NCI-H82 treated with DMSO at 0.1 percent for 48 hours (cell line): ENCODE results near the gene TOM1.

Experiments
- DNase-seq: peaks from one replicate; lab custom pipeline; 2025; ENCODE audit not compliant: unreplicated experiment; lab: John Stamatoyannopoulos, UW

TOM1 gene

GRCh38 chr22:35367331-35367886, 67.7 kb downstream of the TOM1 start:
- peak; percentile 96 for DNase-seq

GRCh38 chr22:35368386-35368785, 68.7 kb downstream of the TOM1 start:
- DNase-seq, result no peak

GRCh38 chr22:35369996-35370395, 70.3 kb downstream of the TOM1 start:
- peak; percentile 69 for DNase-seq

- no peak for DNase-seq
These were observed 74.1 kb downstream of the TOM1 start for GRCh38 chr22:35373781-35374180.

- DNase-seq, result no peak
These were observed 75.3 kb downstream of the TOM1 start for GRCh38 chr22:35375031-35375430.

- no peak for DNase-seq
These were observed 75.8 kb downstream of the TOM1 start for GRCh38 chr22:35375526-35375925.

GRCh38 chr22:35376728-35377472, 77.2 kb downstream of the TOM1 start:
- DNase-seq, result peak; percentile 39

- DNase-seq, result no peak
These were observed 78.0 kb downstream of the TOM1 start for GRCh38 chr22:35377735-35378134.

- no peak for DNase-seq
These were observed 78.9 kb downstream of the TOM1 start for GRCh38 chr22:35378621-35379020.

- DNase-seq, result no peak
These were observed 79.7 kb downstream of the TOM1 start for GRCh38 chr22:35379146-35379993.

GRCh38 chr22:35380013-35380412, 80.3 kb downstream of the TOM1 start:
- DNase-seq, result no peak

GRCh38 chr22:35380537-35381423, 81.1 kb downstream of the TOM1 start, which contains the start of gene HMOX1:
HMOX1 (plus strand) TSS chr22:35381096; CDS start chr22:35381174, 78 bp downstream.
- DNase-seq, result no peak

GRCh38 chr22:35381424-35382009, 81.8 kb downstream of the TOM1 start:
- DNase-seq, result no peak

- no peak for DNase-seq
These were observed 84.0 kb downstream of the TOM1 start for GRCh38 chr22:35383679-35384071.

- no peak for DNase-seq
These were observed 84.8 kb downstream of the TOM1 start for GRCh38 chr22:35384527-35384926.

- no peak for DNase-seq
These were observed 85.4 kb downstream of the TOM1 start for GRCh38 chr22:35384975-35385588.

GRCh38 chr22:35386670-35387288, 87.1 kb downstream of the TOM1 start:
- DNase-seq, result no peak

- no peak for DNase-seq
These were observed 91.2 kb downstream of the TOM1 start for GRCh38 chr22:35390933-35391332.

- no peak for DNase-seq
These were observed 92.7 kb downstream of the TOM1 start for GRCh38 chr22:35392357-35392756.
